Epidermal melanocyte (primary cell): Measurements from ENCODE around the gene AMZ1.
A peak's percentile ranks its signal among the peaks of the same experiment; 100 is the strongest.
"Not testable (repeated sequence)": the region's sequence is repeated elsewhere in the genome, so short reads cannot be mapped to it uniquely, and the experiment has no call there.

ENCODE experiments used
- DNase-seq: peaks from one replicate; pipeline ENCODE4 v3.0.0; 2011; ENCODE audit warnings: low spot score; ENCODE audit not compliant: insufficient read length

The AMZ1 gene

GRCh38 chr7:2668401-2668800, 19.6 kb upstream of the AMZ1 start:
- no peak for DNase-seq

- DNase-seq = no peak
Measured at GRCh38 chr7:2670171-2670570, 17.8 kb upstream of the AMZ1 start.

GRCh38 chr7:2670720-2671391, 17.1 kb upstream of the AMZ1 start:
- DNase-seq = peak; percentile 82

- DNase-seq = not testable (repeated sequence)
Measured at GRCh38 chr7:2673214-2673613, 14.8 kb upstream of the AMZ1 start.

- no peak for DNase-seq
Measured at GRCh38 chr7:2673934-2674333, 14.1 kb upstream of the AMZ1 start.

GRCh38 chr7:2675256-2675764, 12.7 kb upstream of the AMZ1 start:
- DNase-seq = no peak

- DNase-seq = not testable (repeated sequence)
Measured at GRCh38 chr7:2676576-2676975, 11.4 kb upstream of the AMZ1 start.

- not testable (repeated sequence) for DNase-seq
Measured at GRCh38 chr7:2678454-2678853, 9.5 kb upstream of the AMZ1 start.

GRCh38 chr7:2679135-2680127, 8.6 kb upstream of the AMZ1 start:
- not testable (repeated sequence) for DNase-seq

GRCh38 chr7:2680256-2680655, 7.7 kb upstream of the AMZ1 start:
- DNase-seq = no peak

- DNase-seq = peak; percentile 95
Measured at GRCh38 chr7:2680792-2681490, 7.1 kb upstream of the AMZ1 start.

- no peak for DNase-seq
Measured at GRCh38 chr7:2681929-2682799, 5.8 kb upstream of the AMZ1 start.

- no peak for DNase-seq
Measured at GRCh38 chr7:2684501-2684900, 3.5 kb upstream of the AMZ1 start.

- no peak for DNase-seq
Measured at GRCh38 chr7:2686101-2686500, 1.9 kb upstream of the AMZ1 start.

- no peak for DNase-seq
Measured at GRCh38 chr7:2687338-2687869, 598 bp upstream of the AMZ1 start.

GRCh38 chr7:2688409-2689342, 674 bp downstream of the AMZ1 start:
- DNase-seq = peak; percentile 67

- no peak for DNase-seq
Measured at GRCh38 chr7:2689343-2689847, 1.4 kb downstream of the AMZ1 start.

GRCh38 chr7:2689951-2690705, 2.1 kb downstream of the AMZ1 start:
- no peak for DNase-seq
